Measurements from ENCODE around the gene SNRNP27. TPM values are rescaled to one million over a fixed set of nuclear protein-coding genes. Genes with fewer than 3 reads are reported as not detected.

SNRNP27 gene
- total RNA-seq, 4 donors from 2014 or later, result 47.1 to 128 (median 92.7) TPM

DNA sequence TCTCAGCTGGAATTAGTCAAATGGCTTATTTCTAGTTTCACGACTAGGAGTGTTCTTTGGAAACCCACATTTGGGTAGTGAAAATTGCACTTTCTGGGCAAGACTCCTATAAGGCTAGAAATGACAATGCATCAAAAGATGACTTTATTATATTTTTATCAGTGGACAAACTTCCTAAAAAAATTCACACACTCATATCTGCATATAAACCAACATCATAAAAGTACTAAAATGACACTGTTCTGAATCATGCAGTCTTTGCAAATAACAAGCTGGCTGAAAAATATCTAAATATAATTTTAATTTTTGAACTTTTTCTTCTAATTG lies 38.8 kb downstream of the SNRNP27 start:
- TF ChIP-seq EP300 (IDR thresholded peaks at IDR 0.05), result no peak
- TF ChIP-seq POLR2A (IDR thresholded peaks at IDR 0.05), result no peak
- TF ChIP-seq, protein P1, sequence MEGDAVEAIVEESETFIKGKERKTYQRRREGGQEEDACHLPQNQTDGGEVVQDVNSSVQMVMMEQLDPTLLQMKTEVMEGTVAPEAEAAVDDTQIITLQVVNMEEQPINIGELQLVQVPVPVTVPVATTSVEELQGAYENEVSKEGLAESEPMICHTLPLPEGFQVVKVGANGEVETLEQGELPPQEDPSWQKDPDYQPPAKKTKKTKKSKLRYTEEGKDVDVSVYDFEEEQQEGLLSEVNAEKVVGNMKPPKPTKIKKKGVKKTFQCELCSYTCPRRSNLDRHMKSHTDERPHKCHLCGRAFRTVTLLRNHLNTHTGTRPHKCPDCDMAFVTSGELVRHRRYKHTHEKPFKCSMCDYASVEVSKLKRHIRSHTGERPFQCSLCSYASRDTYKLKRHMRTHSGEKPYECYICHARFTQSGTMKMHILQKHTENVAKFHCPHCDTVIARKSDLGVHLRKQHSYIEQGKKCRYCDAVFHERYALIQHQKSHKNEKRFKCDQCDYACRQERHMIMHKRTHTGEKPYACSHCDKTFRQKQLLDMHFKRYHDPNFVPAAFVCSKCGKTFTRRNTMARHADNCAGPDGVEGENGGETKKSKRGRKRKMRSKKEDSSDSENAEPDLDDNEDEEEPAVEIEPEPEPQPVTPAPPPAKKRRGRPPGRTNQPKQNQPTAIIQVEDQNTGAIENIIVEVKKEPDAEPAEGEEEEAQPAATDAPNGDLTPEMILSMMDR (IDR thresholded peaks at IDR 0.05), result no peak
- no peaks in the 10 kb centered on the region for H3K27me3 ChIP-seq
- 75 to 85% methylated on average over 1 of the region's 1 CpG for WGBS, 2 donors
- H3K27ac ChIP-seq, result no peak overlapping the region
- peaks cover 3 to 26% (median 9%) of the 10 kb centered on the region in 3 donors for H3K36me3 ChIP-seq
- DNase-seq (ENCODE audit: low spot score in 2 of 2), result no peak
- no peaks in the 10 kb centered on the region for H3K9me3 ChIP-seq
- no peak overlapping the region for H3K4me3 ChIP-seq
- H3K4me1 ChIP-seq, result peaks cover 0 to 32% (median 6%) of the 10 kb centered on the region in 4 donors

DNA sequence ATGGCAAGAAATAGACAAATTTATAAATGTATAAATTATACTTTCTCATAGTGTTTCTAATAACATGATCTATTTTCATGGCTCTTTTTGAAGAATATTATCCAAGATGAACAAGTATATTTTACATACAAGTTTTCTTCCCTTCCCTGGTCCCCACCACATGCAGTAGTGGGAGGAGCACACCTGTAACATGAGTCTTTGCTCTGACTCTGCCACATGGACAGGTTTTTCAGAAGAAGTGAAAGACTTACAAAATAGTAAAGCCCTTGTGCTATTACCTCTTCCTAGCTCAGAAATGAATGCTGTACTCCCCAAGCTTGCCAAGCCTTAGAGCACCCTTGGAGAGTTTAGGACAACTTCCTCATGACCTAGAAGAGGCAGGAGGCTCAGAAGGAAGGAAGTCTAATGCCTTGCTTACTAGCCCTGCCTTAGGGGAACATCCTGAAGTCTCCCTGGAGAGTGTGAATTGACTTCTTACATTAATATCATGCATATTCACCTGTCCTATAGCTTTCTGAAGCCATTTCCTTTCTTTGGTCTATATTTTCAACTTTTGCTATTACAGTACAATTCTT lies 39.6 kb downstream of the SNRNP27 start:
- Histone ChIP-seq H3K27ac (peak overlapping the region in 2 of 4 donors; percentile 4 to 48), H3K4me1 (peaks cover 0 to 32% (median 6%) of the 10 kb centered on the region in 4 donors), H3K27me3 (no peaks in the 10 kb centered on the region), H3K9me3 (no peaks in the 10 kb centered on the region), H3K4me3 (no peak overlapping the region), H3K36me3 (peaks cover 3 to 34% (median 9%) of the 10 kb centered on the region in 3 donors)
- TF ChIP-seq, protein P1 (IDR thresholded peaks at IDR 0.05), result no peak
- TF ChIP-seq EP300 (IDR thresholded peaks at IDR 0.05) (no peak), POLR2A (IDR thresholded peaks at IDR 0.05) (no peak)
- no peak for DNase-seq (ENCODE audit: low spot score in 2 of 2)

DNA sequence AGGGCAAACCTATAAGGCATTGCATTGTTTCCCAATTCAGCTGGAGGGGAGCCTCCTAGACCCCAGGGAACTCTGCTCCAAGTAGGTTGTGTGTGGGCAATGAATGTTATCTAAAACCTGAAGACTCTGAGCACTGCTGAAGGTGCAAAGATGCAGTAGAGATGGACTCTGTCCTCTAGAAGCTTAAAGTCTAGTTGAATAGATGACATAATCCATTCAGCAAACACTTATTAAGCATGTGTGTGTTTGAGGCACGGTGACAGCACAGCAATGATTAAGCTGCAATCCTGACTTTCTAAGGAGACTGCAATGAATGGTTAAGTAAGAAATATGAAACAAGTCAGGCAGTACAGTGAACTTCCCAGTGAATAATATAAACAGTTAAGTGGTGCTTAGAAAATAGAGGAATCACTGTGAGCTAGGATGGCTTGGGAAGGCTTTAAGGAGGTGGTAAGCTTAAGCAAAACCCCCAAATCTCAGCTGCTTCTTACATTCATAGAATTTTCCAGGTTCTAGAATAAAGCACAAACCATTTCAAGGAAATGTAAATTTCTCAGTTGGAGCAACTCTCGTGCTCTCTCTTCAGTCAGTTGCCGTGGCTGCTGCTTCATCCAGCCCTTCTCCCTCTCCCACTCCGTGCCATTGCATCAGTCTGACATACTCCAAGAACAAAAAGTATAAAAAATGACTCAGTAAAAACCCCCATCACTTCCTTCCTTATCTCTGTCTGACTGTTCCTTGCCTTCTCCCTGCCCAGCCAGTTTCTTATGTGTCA lies 40.3 kb downstream of the SNRNP27 start:
- H3K9me3 ChIP-seq, result no peaks in the 10 kb centered on the region
- H3K27ac ChIP-seq, result peak overlapping the region in 3 of 4 donors; percentile 4 to 48 (median 10)
- H3K36me3 ChIP-seq, result peaks cover 3 to 37% (median 15%) of the 10 kb centered on the region in 3 donors
- peaks cover 0 to 32% (median 6%) of the 10 kb centered on the region in 4 donors for H3K4me1 ChIP-seq
- no peaks in the 10 kb centered on the region for H3K27me3 ChIP-seq
- TF ChIP-seq, protein P1 (IDR thresholded peaks at IDR 0.05), result no peak
- TF ChIP-seq EP300 (IDR thresholded peaks at IDR 0.05), result no peak
- TF ChIP-seq POLR2A (IDR thresholded peaks at IDR 0.05), result no peak
- 47 to 52% methylated on average over 4 of the region's 4 CpGs for WGBS, 2 donors
- no peak overlapping the region for H3K4me3 ChIP-seq
- DNase-seq (ENCODE audit: low spot score in 2 of 2), result no peak

DNA sequence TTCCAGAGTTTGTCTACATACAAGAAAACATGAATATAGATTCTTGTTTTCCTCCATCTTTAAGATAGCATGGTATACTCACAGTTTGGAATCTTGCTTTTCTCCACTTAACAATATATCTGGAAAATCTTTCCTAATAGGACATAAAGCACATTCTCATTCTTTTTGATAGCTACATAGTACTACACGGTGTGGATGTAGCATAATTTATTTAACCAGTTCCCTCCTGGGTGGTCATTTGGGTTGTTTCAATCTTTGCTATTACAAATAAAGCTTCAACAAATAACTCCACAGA lies 40.8 kb downstream of the SNRNP27 start:
- WGBS, 2 donors, result 32 to 47% methylated on average over 1 of the region's 1 CpG
- Histone ChIP-seq H3K4me3 (no peak overlapping the region), H3K4me1 (peaks cover 0 to 28% (median 6%) of the 10 kb centered on the region in 4 donors), H3K27ac (peak overlapping the region in 1 of 4 donors; percentile 10), H3K27me3 (no peaks in the 10 kb centered on the region), H3K36me3 (peaks cover 3 to 42% (median 18%) of the 10 kb centered on the region in 3 donors), H3K9me3 (no peaks in the 10 kb centered on the region)
- no peak for TF ChIP-seq POLR2A (IDR thresholded peaks at IDR 0.05)
- TF ChIP-seq, protein P1 (IDR thresholded peaks at IDR 0.05), result no peak
- TF ChIP-seq EP300 (IDR thresholded peaks at IDR 0.05), result no peak
- no peak for DNase-seq (ENCODE audit: low spot score in 2 of 2)

DNA sequence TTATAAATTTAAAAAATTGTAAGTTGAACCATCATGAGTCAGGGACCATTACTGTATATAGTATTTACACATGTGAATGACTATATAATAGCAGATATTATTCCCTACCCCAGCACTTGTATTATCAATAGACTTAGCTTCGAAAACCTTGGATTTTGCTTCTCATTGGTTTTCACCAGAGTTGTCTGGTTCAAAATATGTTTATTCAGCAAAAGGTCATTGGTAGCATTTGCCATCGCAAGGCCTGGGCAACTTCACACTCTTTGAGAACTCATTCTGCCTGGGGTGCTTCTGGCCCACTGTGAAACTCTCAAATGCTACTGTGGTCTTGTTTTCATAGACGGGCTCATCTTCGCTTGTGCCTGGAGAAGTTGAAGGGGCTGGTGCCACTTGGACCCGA lies 41.3 kb downstream of the SNRNP27 start:
- 96 to 99% methylated on average over 5 of the region's 5 CpGs for WGBS, 2 donors

More for the DNA sequence above, 41.3 kb downstream of the SNRNP27 start:
- Histone ChIP-seq H3K9me3 (no peaks in the 10 kb centered on the region), H3K4me3 (no peak overlapping the region), H3K27me3 (no peaks in the 10 kb centered on the region), H3K36me3 (peaks cover 3 to 45% (median 18%) of the 10 kb centered on the region in 3 donors), H3K4me1 (peaks cover 0 to 28% (median 6%) of the 10 kb centered on the region in 4 donors), H3K27ac (no peak overlapping the region)
- TF ChIP-seq EP300 (IDR thresholded peaks at IDR 0.05), result no peak
- TF ChIP-seq, protein P1 (IDR thresholded peaks at IDR 0.05), result no peak
- TF ChIP-seq POLR2A (IDR thresholded peaks at IDR 0.05), result no peak
- no peak for DNase-seq (ENCODE audit: low spot score in 2 of 2)

Data from tibial nerve (tissue), 4 donors.